ENCODE measurements around the gene CASK.

DNA sequence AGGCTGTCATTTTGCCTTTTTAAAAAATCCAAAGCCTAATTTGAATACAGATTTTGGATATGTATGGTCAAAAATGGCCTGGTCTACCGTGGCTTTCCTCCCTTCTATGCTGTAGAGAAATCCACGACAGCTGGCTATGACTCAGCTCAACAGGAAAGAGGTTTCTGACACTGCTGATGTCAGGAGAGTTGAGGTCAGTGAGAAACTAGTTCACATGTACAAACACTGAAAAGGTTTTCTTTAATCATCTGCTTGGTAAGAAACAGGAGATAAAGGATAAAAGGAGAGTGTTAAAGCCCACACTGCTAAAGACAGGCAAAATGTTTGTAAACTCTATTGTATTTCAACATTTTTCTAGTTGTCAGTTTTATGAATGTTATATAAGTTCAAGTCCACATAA is 362.3 kb downstream of the CASK start:
- no peak for TF ChIP-seq POLR2A (conservative IDR thresholded peaks at IDR 0.05)
- no peak for TF ChIP-seq CBX8 (IDR thresholded peaks at IDR 0.05; ENCODE audit: borderline replicate concordance, extremely low read depth, low read depth, low read length, poor library complexity, severe bottlenecking)
- TF ChIP-seq HMGXB4 (CRISPR knock-in tag; IDR thresholded peaks at IDR 0.05), result no peak
- TF ChIP-seq, protein P1, sequence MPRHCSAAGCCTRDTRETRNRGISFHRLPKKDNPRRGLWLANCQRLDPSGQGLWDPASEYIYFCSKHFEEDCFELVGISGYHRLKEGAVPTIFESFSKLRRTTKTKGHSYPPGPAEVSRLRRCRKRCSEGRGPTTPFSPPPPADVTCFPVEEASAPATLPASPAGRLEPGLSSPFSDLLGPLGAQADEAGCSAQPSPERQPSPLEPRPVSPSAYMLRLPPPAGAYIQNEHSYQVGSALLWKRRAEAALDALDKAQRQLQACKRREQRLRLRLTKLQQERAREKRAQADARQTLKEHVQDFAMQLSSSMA (CRISPR knock-in tag; IDR thresholded peaks at IDR 0.05), result no peak
- TF ChIP-seq CTCF (IDR thresholded peaks at IDR 0.05 in 2 of 3, conservative IDR thresholded peaks at IDR 0.05 in 1 of 3; ENCODE audit: insufficient read depth in 2 of 3, low read depth in 1 of 3, low read length in 3 of 3), result no peak
- TF ChIP-seq, protein P2, sequence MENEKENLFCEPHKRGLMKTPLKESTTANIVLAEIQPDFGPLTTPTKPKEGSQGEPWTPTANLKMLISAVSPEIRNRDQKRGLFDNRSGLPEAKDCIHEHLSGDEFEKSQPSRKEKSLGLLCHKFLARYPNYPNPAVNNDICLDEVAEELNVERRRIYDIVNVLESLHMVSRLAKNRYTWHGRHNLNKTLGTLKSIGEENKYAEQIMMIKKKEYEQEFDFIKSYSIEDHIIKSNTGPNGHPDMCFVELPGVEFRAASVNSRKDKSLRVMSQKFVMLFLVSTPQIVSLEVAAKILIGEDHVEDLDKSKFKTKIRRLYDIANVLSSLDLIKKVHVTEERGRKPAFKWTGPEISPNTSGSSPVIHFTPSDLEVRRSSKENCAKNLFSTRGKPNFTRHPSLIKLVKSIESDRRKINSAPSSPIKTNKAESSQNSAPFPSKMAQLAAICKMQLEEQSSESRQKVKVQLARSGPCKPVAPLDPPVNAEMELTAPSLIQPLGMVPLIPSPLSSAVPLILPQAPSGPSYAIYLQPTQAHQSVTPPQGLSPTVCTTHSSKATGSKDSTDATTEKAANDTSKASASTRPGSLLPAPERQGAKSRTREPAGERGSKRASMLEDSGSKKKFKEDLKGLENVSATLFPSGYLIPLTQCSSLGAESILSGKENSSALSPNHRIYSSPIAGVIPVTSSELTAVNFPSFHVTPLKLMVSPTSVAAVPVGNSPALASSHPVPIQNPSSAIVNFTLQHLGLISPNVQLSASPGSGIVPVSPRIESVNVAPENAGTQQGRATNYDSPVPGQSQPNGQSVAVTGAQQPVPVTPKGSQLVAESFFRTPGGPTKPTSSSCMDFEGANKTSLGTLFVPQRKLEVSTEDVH (IDR thresholded peaks at IDR 0.05; ENCODE audit: low read depth, partially characterized antibody), result no peak
